GM23338 (cell line): ENCODE results near the gene MAP2K1.

Experiments used
- CREB1 ChIP-seq: fragments of 250-450 bp; sonication (Bioruptor Pico); IDR thresholded peaks from 2 replicates; pipeline ENCODE4 v1.5.0; 2020; ENCODE audit warnings: low read depth, mild to moderate bottlenecking, moderate library complexity
- CTCF ChIP-seq, 2 experiments: fragments of 200-600 bp in 1 of 2; sonication (generic) in 1 of 2; conservative IDR thresholded peaks; 2 replicates each; pipeline versions ENCODE4 v1.5.1 to v1.6.1; 2016 to 2017; ENCODE audit warnings: antibody characterized with exemption in 2 of 2, low read depth in 2 of 2, mild to moderate bottlenecking in 2 of 2, moderate library complexity in 1 of 2
- EZH2 ChIP-seq: fragments of 200-600 bp; sonication (generic); IDR thresholded peaks from one replicate; pipeline ENCODE4 v1.8.0; 2017; ENCODE audit warnings: antibody characterized with exemption, mild to moderate bottlenecking, low read depth; ENCODE audit not compliant: unreplicated experiment
- EZH2phosphoT487 ChIP-seq: fragments of 200-600 bp; sonication (generic); IDR thresholded peaks from one replicate; pipeline ENCODE4 v1.8.1; 2018; ENCODE audit warnings: antibody characterized with exemption; ENCODE audit not compliant: unreplicated experiment
- JUNB ChIP-seq: IDR thresholded peaks from one replicate; pipeline ENCODE4 v1.6.1; 2016; ENCODE audit warnings: antibody characterized with exemption; ENCODE audit not compliant: unreplicated experiment
- NANOG ChIP-seq: IDR thresholded peaks from 2 replicates; pipeline ENCODE4 v1.6.1; 2016; ENCODE audit warnings: antibody characterized with exemption, borderline replicate concordance
- POLR2AphosphoS5 ChIP-seq: IDR thresholded peaks from 2 replicates; pipeline ENCODE4 v1.6.1; 2016; ENCODE audit warnings: antibody characterized with exemption, low read depth
- STAT1 ChIP-seq: IDR thresholded peaks from one replicate; pipeline ENCODE4 v1.6.1; 2016; ENCODE audit warnings: antibody characterized with exemption; ENCODE audit not compliant: unreplicated experiment
- ZNF114 ChIP-seq: fragments of 250-450 bp; sonication (Bioruptor Pico); IDR thresholded peaks from 2 replicates; pipeline ENCODE4 v1.5.0; 2020; ENCODE audit warnings: mild to moderate bottlenecking, moderate library complexity
- ZNF462 ChIP-seq: fragments of 250-450 bp; sonication (Bioruptor Pico); IDR thresholded peaks from 2 replicates; pipeline ENCODE4 v1.5.0; 2020; ENCODE audit warnings: mild to moderate bottlenecking, moderate library complexity
- TF ChIP-seq, protein P1 (sequence below): IDR thresholded peaks from one replicate; pipeline ENCODE4 v1.6.1; 2018; ENCODE audit warnings: antibody characterized with exemption; ENCODE audit not compliant: unreplicated experiment

DNA sequence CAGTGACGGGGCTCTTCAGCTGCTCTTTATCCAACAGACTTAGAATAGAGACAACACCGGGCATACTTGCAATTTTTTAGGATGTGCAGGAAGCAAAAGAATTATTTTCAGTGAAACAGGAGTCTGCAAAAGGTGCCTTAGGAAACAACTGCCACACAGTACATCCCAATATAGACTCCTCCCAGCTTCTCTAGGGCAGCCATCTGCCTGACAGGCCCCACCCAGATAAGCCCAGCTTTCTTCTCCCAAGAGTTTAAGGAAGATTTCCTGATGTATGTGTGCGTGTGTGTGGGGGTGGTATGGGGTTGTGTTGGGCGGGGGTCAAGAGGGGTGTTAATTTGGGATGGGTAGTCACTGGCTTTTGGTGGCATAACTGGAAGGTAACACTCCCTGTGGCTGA, 21.5 kb downstream of the MAP2K1 start:
- TF ChIP-seq ZNF114 (CRISPR knock-in tag), result no peak
- TF ChIP-seq CTCF (conservative IDR thresholded peaks at IDR 0.05; ENCODE audit: low read depth in 2 of 2), result no peak
- TF ChIP-seq, protein P1, sequence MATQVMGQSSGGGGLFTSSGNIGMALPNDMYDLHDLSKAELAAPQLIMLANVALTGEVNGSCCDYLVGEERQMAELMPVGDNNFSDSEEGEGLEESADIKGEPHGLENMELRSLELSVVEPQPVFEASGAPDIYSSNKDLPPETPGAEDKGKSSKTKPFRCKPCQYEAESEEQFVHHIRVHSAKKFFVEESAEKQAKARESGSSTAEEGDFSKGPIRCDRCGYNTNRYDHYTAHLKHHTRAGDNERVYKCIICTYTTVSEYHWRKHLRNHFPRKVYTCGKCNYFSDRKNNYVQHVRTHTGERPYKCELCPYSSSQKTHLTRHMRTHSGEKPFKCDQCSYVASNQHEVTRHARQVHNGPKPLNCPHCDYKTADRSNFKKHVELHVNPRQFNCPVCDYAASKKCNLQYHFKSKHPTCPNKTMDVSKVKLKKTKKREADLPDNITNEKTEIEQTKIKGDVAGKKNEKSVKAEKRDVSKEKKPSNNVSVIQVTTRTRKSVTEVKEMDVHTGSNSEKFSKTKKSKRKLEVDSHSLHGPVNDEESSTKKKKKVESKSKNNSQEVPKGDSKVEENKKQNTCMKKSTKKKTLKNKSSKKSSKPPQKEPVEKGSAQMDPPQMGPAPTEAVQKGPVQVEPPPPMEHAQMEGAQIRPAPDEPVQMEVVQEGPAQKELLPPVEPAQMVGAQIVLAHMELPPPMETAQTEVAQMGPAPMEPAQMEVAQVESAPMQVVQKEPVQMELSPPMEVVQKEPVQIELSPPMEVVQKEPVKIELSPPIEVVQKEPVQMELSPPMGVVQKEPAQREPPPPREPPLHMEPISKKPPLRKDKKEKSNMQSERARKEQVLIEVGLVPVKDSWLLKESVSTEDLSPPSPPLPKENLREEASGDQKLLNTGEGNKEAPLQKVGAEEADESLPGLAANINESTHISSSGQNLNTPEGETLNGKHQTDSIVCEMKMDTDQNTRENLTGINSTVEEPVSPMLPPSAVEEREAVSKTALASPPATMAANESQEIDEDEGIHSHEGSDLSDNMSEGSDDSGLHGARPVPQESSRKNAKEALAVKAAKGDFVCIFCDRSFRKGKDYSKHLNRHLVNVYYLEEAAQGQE, result no peak
- TF ChIP-seq EZH2, result no peak
- no peak for TF ChIP-seq POLR2AphosphoS5
- TF ChIP-seq CREB1 (CRISPR knock-in tag), result no peak
- no peak for TF ChIP-seq EZH2phosphoT487
- no peak for TF ChIP-seq NANOG
- no peak for TF ChIP-seq ZNF462 (CRISPR knock-in tag)
- TF ChIP-seq JUNB, result no peak
- TF ChIP-seq STAT1, result no peak
